ENCODE data around the gene ARSI.

DNA sequence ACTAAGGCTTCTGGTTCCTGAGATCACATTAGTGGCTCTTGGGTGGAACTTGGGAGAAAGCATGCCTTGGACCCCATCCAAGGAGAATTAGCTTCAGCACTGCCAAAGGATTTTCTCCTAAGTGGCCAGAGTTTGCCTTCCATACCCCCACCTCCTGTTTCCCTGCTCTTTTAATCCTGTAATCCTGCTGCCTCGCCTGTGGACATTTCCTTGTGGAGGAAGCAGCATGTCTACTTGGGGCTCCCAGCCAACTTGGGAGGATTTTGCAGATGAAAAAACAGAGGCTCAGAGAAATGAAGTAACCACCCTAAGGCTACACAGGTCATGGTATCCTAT is 1.6 kb downstream of the ARSI start:
- no peak for TF ChIP-seq EZH2phosphoT487 (IDR thresholded peaks at IDR 0.05; ENCODE audit: borderline replicate concordance, low read depth, low read length)
- TF ChIP-seq, protein P1, sequence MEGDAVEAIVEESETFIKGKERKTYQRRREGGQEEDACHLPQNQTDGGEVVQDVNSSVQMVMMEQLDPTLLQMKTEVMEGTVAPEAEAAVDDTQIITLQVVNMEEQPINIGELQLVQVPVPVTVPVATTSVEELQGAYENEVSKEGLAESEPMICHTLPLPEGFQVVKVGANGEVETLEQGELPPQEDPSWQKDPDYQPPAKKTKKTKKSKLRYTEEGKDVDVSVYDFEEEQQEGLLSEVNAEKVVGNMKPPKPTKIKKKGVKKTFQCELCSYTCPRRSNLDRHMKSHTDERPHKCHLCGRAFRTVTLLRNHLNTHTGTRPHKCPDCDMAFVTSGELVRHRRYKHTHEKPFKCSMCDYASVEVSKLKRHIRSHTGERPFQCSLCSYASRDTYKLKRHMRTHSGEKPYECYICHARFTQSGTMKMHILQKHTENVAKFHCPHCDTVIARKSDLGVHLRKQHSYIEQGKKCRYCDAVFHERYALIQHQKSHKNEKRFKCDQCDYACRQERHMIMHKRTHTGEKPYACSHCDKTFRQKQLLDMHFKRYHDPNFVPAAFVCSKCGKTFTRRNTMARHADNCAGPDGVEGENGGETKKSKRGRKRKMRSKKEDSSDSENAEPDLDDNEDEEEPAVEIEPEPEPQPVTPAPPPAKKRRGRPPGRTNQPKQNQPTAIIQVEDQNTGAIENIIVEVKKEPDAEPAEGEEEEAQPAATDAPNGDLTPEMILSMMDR (conservative IDR thresholded peaks at IDR 0.05; ENCODE audit: low read length): no peak

All from OCI-LY7 (cell line).